ENCODE measurements around the gene WDR20. TPM values are rescaled to one million over a fixed set of nuclear protein-coding genes. Genes with fewer than 3 reads are reported as not detected.

Gene WDR20
- total and polyA plus RNA-seq, 2 of the 8 experiments (the other 6 are each of a cell fraction or from before 2014, with no cell fraction given), result 11.2 to 26.7 TPM

- TF ChIP-seq POU5F1 (IDR thresholded peaks at IDR 0.05; ENCODE audit: low read depth, low read length), result no peak
These were observed 110.3 kb downstream of the WDR20 start (continued) for GRCh38 chr14:102249981-102250380.
